ENCODE data around the gene PRPF18. TPM values are rescaled to one million over a fixed set of nuclear protein-coding genes. Genes with fewer than 3 reads are reported as not detected.

The PRPF18 gene
- total RNA-seq, 1 donor from 2014 or later = 8.8 TPM

- ATAC-seq (no peak), DNase-seq (ENCODE audit: low spot score) (no peak)
Observed at GRCh38 chr10:13665516-13666262, 78.9 kb downstream of the PRPF18 start.

GRCh38 chr10:13668126-13668525 is 81.4 kb downstream of the PRPF18 start:
- ATAC-seq = no peak
- no peak for DNase-seq (ENCODE audit: low spot score)

- ATAC-seq (peak; percentile 87), DNase-seq (ENCODE audit: low spot score) (no peak)
Observed at GRCh38 chr10:13669182-13669855, 82.6 kb downstream of the PRPF18 start.

GRCh38 chr10:13669901-13670300 is 83.1 kb downstream of the PRPF18 start:
- DNase-seq (ENCODE audit: low spot score) (no peak), ATAC-seq (no peak)

- no peak for DNase-seq (ENCODE audit: low spot score)
- ATAC-seq = no peak
Observed at GRCh38 chr10:13670311-13670710, 83.5 kb downstream of the PRPF18 start.

GRCh38 chr10:13671904-13672303 is 85.1 kb downstream of the PRPF18 start:
- ATAC-seq = no peak
- DNase-seq (ENCODE audit: low spot score) = no peak

GRCh38 chr10:13672548-13672947 is 85.8 kb downstream of the PRPF18 start:
- ATAC-seq = no peak
- DNase-seq (ENCODE audit: low spot score) = no peak

- no peak for ATAC-seq
- no peak for DNase-seq (ENCODE audit: low spot score)
Observed at GRCh38 chr10:13673156-13673555, 86.4 kb downstream of the PRPF18 start.

GRCh38 chr10:13674645-13675588 is 88.2 kb downstream of the PRPF18 start:
- ATAC-seq (no peak), DNase-seq (ENCODE audit: low spot score) (no peak)

GRCh38 chr10:13678101-13678843 is 91.5 kb downstream of the PRPF18 start:
- ATAC-seq (peak; percentile 75), DNase-seq (ENCODE audit: low spot score) (peak; percentile 90)

Other genes with a start within 250 kb of the PRPF18 start
- gene SEPHS1, start 238.7 kb upstream of the PRPF18 start, total RNA-seq = 33.8 TPM
- gene BEND7, start 58.0 kb upstream of the PRPF18 start, total RNA-seq = 14.9 TPM